NCI-H748 treated with DMSO at 0.1 percent for 48 hours (cell line): ENCODE data around the gene IVD.
A peak's percentile ranks its signal among the peaks of the same experiment; 100 is the strongest.

Experiments
- DNase-seq: peaks from one replicate; lab custom pipeline; 2025; lab: John Stamatoyannopoulos, UW

The IVD gene

GRCh38 chr15:40377606-40378005 lies 28.0 kb upstream of the IVD start:
- DNase-seq: no peak

GRCh38 chr15:40379374-40379773 lies 26.2 kb upstream of the IVD start:
- no peak for DNase-seq

GRCh38 chr15:40379853-40380252 lies 25.7 kb upstream of the IVD start:
- no peak for DNase-seq

GRCh38 chr15:40380636-40381035 lies 25.0 kb upstream of the IVD start:
- no peak for DNase-seq

- DNase-seq: no peak
Measured at GRCh38 chr15:40381818-40382529, 23.6 kb upstream of the IVD start.

- peak; percentile 87 for DNase-seq
Measured at GRCh38 chr15:40382580-40383456, 22.8 kb upstream of the IVD start, which contains the start of gene KNSTRN. KNSTRN (plus strand) TSS chr15:40382721; CDS start chr15:40382836, 115 bp downstream.

GRCh38 chr15:40386480-40386879 lies 19.1 kb upstream of the IVD start:
- DNase-seq: no peak

- no peak for DNase-seq
Measured at GRCh38 chr15:40388941-40389823, 16.4 kb upstream of the IVD start.

GRCh38 chr15:40389824-40390595 lies 15.6 kb upstream of the IVD start:
- no peak for DNase-seq

GRCh38 chr15:40392986-40393948 lies 12.3 kb upstream of the IVD start:
- no peak for DNase-seq

- DNase-seq: no peak
Measured at GRCh38 chr15:40397688-40398412, 7.7 kb upstream of the IVD start.

GRCh38 chr15:40398413-40398873 lies 7.2 kb upstream of the IVD start:
- DNase-seq: no peak

- no peak for DNase-seq
Measured at GRCh38 chr15:40399370-40399769, 6.2 kb upstream of the IVD start.

- DNase-seq: no peak
Measured at GRCh38 chr15:40407330-40407990, 1.9 kb downstream of the IVD start.

GRCh38 chr15:40409366-40409765 lies 3.8 kb downstream of the IVD start:
- no peak for DNase-seq

GRCh38 chr15:40410476-40410875 lies 4.9 kb downstream of the IVD start:
- no peak for DNase-seq

- no peak for DNase-seq
Measured at GRCh38 chr15:40412095-40412759, 6.6 kb downstream of the IVD start.

GRCh38 chr15:40413036-40413435 lies 7.4 kb downstream of the IVD start:
- no peak for DNase-seq
